GM19193 (cell line): ENCODE measurements around the gene MRC1.

ENCODE experiments used
- POLR2A ChIP-seq: IDR thresholded peaks from 4 replicates; pipeline ENCODE4 v1.6.1; 2011; ENCODE audit not compliant: insufficient read depth, insufficient read length; ENCODE audit errors: extremely low read depth

Gene MRC1

GRCh38 chr10:17817790-17818189 is 8.6 kb downstream of the MRC1 start:
- TF ChIP-seq POLR2A = no peak

- no peak for TF ChIP-seq POLR2A
These were observed 10.7 kb downstream of the MRC1 start for GRCh38 chr10:17819836-17820235.

- no peak for TF ChIP-seq POLR2A
These were observed 11.8 kb downstream of the MRC1 start for GRCh38 chr10:17820943-17821342.

- TF ChIP-seq POLR2A = no peak
These were observed 12.7 kb downstream of the MRC1 start for GRCh38 chr10:17821893-17822292.

- no peak for TF ChIP-seq POLR2A
These were observed 22.2 kb downstream of the MRC1 start for GRCh38 chr10:17831341-17831740.

GRCh38 chr10:17831896-17832295 is 22.7 kb downstream of the MRC1 start:
- no peak for TF ChIP-seq POLR2A

- TF ChIP-seq POLR2A = no peak
These were observed 24.5 kb downstream of the MRC1 start for GRCh38 chr10:17833656-17834055.

GRCh38 chr10:17835688-17836087 is 26.5 kb downstream of the MRC1 start:
- no peak for TF ChIP-seq POLR2A

GRCh38 chr10:17836942-17837341 is 27.8 kb downstream of the MRC1 start:
- no peak for TF ChIP-seq POLR2A

- no peak for TF ChIP-seq POLR2A
These were observed 29.0 kb downstream of the MRC1 start for GRCh38 chr10:17838080-17838648.

- no peak for TF ChIP-seq POLR2A
These were observed 31.9 kb downstream of the MRC1 start for GRCh38 chr10:17841050-17841449.

GRCh38 chr10:17842641-17843040 is 33.5 kb downstream of the MRC1 start:
- TF ChIP-seq POLR2A = no peak

GRCh38 chr10:17847585-17848296 is 38.6 kb downstream of the MRC1 start:
- no peak for TF ChIP-seq POLR2A

- TF ChIP-seq POLR2A = no peak
These were observed 39.5 kb downstream of the MRC1 start for GRCh38 chr10:17848646-17849045.

- no peak for TF ChIP-seq POLR2A
These were observed 41.4 kb downstream of the MRC1 start for GRCh38 chr10:17850501-17850900.

- no peak for TF ChIP-seq POLR2A
These were observed 42.5 kb downstream of the MRC1 start for GRCh38 chr10:17851611-17852010.
